ENCODE data around the gene ECHS1.

ECHS1 gene

DNA sequence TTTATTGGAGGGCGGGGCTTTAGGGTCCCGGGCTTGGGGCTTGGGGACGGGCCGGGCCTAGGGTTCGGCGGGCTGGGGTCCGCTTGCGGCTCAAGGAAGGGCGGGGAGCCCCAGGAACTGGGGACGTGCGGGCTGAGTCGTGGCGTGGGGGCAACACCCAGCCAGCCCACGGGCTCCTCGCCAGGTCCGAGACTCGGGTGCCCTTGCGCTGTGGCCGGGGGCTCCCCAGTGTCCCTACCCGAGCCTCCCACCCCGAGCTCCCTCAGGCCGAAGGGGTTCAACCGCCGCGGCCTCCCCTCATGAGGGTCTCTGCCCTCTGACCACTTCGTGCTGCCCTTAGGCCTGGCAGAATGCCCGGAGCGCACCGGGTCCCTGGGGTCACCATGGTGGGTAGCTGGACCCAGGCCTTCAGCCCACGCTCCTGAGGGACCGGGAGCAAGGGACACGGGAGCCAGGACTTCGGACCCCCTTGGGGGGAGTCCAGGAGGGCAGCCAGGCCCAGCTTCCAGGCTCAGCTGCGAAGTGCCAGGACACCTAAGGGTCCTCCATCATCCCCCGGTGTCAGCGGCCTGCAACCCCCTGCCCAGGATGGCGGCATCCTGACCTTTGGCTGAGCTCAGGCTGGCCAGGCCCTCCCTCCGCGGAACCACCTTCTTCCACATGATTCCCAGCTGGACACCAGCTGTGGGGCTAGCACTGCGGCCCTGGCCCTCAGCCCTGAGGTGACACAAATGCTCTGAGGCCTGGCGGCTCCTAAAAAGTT lies 14.8 kb downstream of the ECHS1 start:
- TF ChIP-seq MYC (IDR thresholded peaks at IDR 0.05; ENCODE audit: low read depth, low read length) (no peak), POLR2A (IDR thresholded peaks at IDR 0.05; ENCODE audit: extremely low read depth, insufficient read length) (no peak)
- TF ChIP-seq, protein P1, sequence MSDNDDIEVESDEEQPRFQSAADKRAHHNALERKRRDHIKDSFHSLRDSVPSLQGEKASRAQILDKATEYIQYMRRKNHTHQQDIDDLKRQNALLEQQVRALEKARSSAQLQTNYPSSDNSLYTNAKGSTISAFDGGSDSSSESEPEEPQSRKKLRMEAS (IDR thresholded peaks at IDR 0.05; ENCODE audit: low read depth, low read length): no peak
- TF ChIP-seq, protein P2, sequence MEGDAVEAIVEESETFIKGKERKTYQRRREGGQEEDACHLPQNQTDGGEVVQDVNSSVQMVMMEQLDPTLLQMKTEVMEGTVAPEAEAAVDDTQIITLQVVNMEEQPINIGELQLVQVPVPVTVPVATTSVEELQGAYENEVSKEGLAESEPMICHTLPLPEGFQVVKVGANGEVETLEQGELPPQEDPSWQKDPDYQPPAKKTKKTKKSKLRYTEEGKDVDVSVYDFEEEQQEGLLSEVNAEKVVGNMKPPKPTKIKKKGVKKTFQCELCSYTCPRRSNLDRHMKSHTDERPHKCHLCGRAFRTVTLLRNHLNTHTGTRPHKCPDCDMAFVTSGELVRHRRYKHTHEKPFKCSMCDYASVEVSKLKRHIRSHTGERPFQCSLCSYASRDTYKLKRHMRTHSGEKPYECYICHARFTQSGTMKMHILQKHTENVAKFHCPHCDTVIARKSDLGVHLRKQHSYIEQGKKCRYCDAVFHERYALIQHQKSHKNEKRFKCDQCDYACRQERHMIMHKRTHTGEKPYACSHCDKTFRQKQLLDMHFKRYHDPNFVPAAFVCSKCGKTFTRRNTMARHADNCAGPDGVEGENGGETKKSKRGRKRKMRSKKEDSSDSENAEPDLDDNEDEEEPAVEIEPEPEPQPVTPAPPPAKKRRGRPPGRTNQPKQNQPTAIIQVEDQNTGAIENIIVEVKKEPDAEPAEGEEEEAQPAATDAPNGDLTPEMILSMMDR (IDR thresholded peaks at IDR 0.05; ENCODE audit: low read depth, low read length): no peak
- DNase-seq (ENCODE audit: low read depth): no peak
- H3K4me3 ChIP-seq (ENCODE audit: low read depth, low read length): no peak overlapping the region

DNA sequence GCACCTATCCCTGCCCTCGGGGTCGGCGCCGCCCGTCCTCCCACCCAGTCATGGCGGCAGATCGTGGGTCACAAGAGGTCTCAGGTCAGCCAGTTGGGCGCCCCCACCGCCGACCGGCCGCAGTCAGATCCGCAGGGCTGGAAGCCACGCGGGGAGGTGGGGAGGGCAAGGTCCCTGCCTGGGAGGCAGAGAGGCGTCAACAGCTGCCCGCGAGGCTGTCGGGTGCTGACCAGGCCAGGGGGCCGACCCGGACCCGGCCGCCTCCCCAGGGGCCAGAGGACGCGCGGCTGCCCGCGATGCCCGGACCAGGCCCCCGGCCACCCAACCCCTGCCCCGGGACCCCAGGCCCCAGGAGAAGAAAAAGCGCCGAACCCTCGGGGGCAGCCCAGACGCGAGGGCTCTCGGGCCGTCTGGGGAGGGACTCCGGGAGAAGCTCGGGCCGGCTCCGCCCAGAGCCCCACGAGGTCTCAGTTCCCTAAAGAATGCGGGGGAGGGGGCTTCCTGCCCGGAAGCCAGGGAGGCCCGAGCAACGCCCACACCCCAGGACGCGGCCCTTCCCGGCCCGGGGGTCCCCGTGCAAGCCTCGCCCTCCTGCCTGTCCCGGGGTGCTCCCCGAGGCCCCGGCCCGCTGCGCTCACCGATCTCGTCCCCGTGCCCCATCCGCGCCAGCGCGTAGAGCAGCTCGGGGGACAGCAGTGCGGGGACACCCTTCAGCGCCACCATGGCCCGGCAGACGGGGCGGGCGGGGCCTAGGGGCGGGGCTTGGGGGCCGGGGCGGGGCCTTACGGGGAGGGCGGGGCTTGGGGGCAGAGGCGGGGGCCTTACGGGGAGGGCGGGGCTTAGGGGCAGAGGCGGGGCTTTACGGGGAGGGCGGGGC lies 15.6 kb downstream of the ECHS1 start, which contains the start of gene FUOM:
Gene FUOM, minus strand, starts transcription at position 735 of the 877 bp plus-strand sequence. Its CDS starts 12 bp downstream, at position 723.
- peak; percentile 93 for TF ChIP-seq MYC (IDR thresholded peaks at IDR 0.05; ENCODE audit: low read depth, low read length)
- peak; percentile 70 for TF ChIP-seq POLR2A (IDR thresholded peaks at IDR 0.05; ENCODE audit: extremely low read depth, insufficient read length)
- TF ChIP-seq, protein P2 (IDR thresholded peaks at IDR 0.05; ENCODE audit: low read depth, low read length): no peak
- TF ChIP-seq, protein P1 (IDR thresholded peaks at IDR 0.05; ENCODE audit: low read depth, low read length): peak; percentile 85
- H3K4me3 ChIP-seq (ENCODE audit: low read depth, low read length): peak within 1 kb of the TSS; percentile 64
- peak; percentile 93 for DNase-seq (ENCODE audit: low read depth)

DNA sequence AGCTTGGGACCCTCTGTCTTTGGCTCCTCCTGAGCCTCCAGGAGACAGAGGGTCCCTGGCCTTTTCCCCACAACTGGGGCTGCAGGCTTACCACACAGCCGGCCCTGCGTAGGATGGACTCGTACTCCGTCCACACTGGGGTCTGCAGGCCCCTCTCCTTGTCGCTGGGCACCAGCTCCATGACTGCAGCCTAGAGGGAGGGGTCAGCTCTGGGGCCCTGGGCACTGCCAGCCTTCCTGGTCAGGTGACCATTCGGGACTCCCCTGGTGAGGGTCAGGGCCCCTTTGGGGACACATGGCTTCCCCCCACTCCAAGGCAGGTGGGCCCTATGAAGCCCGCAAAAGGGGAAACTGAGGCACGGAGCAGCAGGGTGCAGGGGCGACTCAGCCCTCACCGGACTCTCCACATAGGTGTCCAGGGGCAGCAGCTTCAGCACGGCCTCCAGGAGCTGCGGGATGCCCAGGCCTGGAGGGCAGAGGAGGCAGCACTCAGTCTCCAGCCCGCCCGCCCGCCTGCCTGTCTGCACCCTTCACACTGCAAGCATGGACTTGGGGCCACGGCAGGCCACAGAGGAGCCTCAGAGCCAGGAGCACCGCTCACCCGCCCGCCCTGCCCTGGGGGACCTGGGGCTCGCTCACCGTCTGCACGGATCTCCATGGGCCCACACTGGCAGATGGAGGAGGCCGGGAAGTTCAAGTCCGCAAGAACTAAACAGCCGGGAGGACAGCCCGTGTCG lies 16.4 kb downstream of the ECHS1 start:
- DNase-seq (ENCODE audit: low read depth): peak; percentile 63
- H3K4me3 ChIP-seq (ENCODE audit: low read depth, low read length): peak overlapping the region; percentile 64
- TF ChIP-seq, protein P2 (IDR thresholded peaks at IDR 0.05; ENCODE audit: low read depth, low read length): no peak
- no peak for TF ChIP-seq POLR2A (IDR thresholded peaks at IDR 0.05; ENCODE audit: extremely low read depth, insufficient read length)

DNA sequence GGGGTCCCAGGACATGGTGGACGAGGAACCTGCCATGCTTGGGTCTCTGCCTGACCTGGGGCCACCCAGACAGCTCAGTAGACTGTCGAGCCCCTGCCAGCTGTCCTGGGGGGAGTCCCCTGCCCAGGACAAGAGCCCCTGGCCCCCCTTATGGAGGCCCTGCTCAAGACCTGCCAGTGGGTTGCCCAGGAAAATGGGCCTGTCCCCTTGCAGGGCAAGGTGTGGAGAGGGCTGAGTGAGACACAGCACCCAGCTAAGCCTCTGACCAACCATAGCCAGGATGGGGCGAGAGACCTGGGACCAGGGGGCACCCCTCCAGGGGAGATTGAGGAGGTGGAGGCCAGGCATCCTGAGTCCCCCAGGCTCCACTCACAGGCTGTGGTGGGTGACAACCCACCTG lies 17.2 kb downstream of the ECHS1 start:
- H3K4me3 ChIP-seq (ENCODE audit: low read depth, low read length): peak overlapping the region; percentile 64
- DNase-seq (ENCODE audit: low read depth): no peak
- TF ChIP-seq, protein P1 (IDR thresholded peaks at IDR 0.05; ENCODE audit: low read depth, low read length): no peak
- TF ChIP-seq POLR2A (IDR thresholded peaks at IDR 0.05; ENCODE audit: extremely low read depth, insufficient read length): no peak
- no peak for TF ChIP-seq MYC (IDR thresholded peaks at IDR 0.05; ENCODE audit: low read depth, low read length)
- TF ChIP-seq, protein P2 (IDR thresholded peaks at IDR 0.05; ENCODE audit: low read depth, low read length): no peak

DNA sequence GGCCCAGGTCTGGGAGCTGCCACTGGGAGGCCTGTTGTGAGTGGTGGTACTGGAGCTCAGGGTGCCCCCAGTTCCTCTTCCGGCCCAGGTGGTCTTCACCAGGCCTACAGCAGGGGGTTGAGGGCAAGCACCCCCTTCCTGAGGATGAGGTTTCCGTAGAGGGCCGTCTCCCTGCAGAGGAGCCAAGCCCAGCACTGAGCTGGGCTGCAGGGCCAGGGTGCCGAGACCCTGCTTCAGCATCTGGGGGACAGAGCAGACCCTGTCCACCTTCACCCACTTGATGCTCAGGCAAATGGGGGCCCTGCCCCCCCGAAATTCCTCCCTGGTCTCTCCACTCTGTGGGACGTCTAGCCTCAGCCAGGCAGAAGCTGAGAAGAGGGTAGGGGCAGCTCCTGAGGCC lies 17.9 kb downstream of the ECHS1 start:
- TF ChIP-seq MYC (IDR thresholded peaks at IDR 0.05; ENCODE audit: low read depth, low read length) (no peak), POLR2A (IDR thresholded peaks at IDR 0.05; ENCODE audit: extremely low read depth, insufficient read length) (no peak)
- TF ChIP-seq, protein P2 (IDR thresholded peaks at IDR 0.05; ENCODE audit: low read depth, low read length): no peak
- TF ChIP-seq, protein P1 (IDR thresholded peaks at IDR 0.05; ENCODE audit: low read depth, low read length): no peak
- DNase-seq (ENCODE audit: low read depth): no peak
- no peak overlapping the region for H3K4me3 ChIP-seq (ENCODE audit: low read depth, low read length)
